Osteoblast (primary cell): Measurements from ENCODE around the gene CDKN2B-AS1. TPM values are rescaled to one million over a fixed set of nuclear protein-coding genes. Genes with fewer than 3 reads are reported as not detected.

Source experiments
- DNase-seq: peaks from one replicate; pipeline ENCODE4 v3.0.0; 2011; ENCODE audit warnings: low spot score, mixed read lengths; ENCODE audit not compliant: insufficient read length; ENCODE audit errors: missing footprints
- H2AFZ ChIP-seq: 2 replicates; pipeline ENCODE4 v1.6.0; 2011; ENCODE audit warnings: mild to moderate bottlenecking, low read length
- H3K27ac ChIP-seq: 2 replicates; pipeline ENCODE4 v1.5.1; 2011; ENCODE audit warnings: mild to moderate bottlenecking, low read depth, low read length, moderate library complexity
- H3K27me3 ChIP-seq: 2 replicates; pipeline ENCODE4 v1.6.0; 2012; ENCODE audit warnings: mild to moderate bottlenecking, control low read depth, inconsistent platforms, low read length, moderate library complexity; ENCODE audit not compliant: insufficient read depth
- H3K36me3 ChIP-seq: 2 replicates; pipeline ENCODE4 v1.5.1; 2011; ENCODE audit warnings: mild to moderate bottlenecking, low read length, control low read depth, moderate library complexity; ENCODE audit not compliant: insufficient read depth
- H3K4me1 ChIP-seq: 2 replicates; pipeline ENCODE4 v1.5.1; 2011; ENCODE audit warnings: mild to moderate bottlenecking, low read length, control low read depth, moderate library complexity; ENCODE audit not compliant: insufficient read depth
- H3K4me2 ChIP-seq: 2 replicates; pipeline ENCODE4 v1.6.0; 2011; ENCODE audit warnings: mild to moderate bottlenecking, low read length; ENCODE audit not compliant: insufficient read depth
- H3K4me3 ChIP-seq: fragments of 200-600 bp; sonication (generic); 3 replicates; pipeline ENCODE4 v1.5.1; 2012; ENCODE audit warnings: mild to moderate bottlenecking, low read length, inconsistent platforms; ENCODE audit not compliant: insufficient read depth
- H3K79me2 ChIP-seq: 2 replicates; pipeline ENCODE4 v1.6.0; 2012; ENCODE audit warnings: mild to moderate bottlenecking, low read length, control low read depth, inconsistent platforms; ENCODE audit not compliant: insufficient read depth
- H3K9me3 ChIP-seq: 2 replicates; pipeline ENCODE4 v1.5.1; 2011; ENCODE audit warnings: low read depth, low read length, control low read depth
- H4K20me1 ChIP-seq: 2 replicates; pipeline ENCODE4 v1.6.0; 2012; ENCODE audit warnings: mild to moderate bottlenecking, low read length, control low read depth; ENCODE audit not compliant: insufficient read depth
- CTCF ChIP-seq: IDR thresholded peaks from 2 replicates; pipeline ENCODE4 v1.5.1; 2011; ENCODE audit warnings: mild to moderate bottlenecking, low read depth, low read length, moderate library complexity; ENCODE audit errors: extremely low read depth
- total RNA-seq: library from RNA; depleted of rRNA; stranded (reverse); fragments of >200 nt; gene quantifications from 2 replicates; pipeline ENCODE4 v1.2.3, GENCODE V29; 2012

Gene CDKN2B-AS1
- total RNA-seq, 1 donor = 15.2 TPM

GRCh38 chr9:22100626-22101025 lies 106.0 kb downstream of the CDKN2B-AS1 start:
- Histone ChIP-seq H4K20me1 (no peaks in the 10 kb centered on the region), H3K79me2 (no peaks in the 10 kb centered on the region), H3K4me1 (peaks cover 36% of the 10 kb centered on the region), H2AFZ (no peak overlapping the region), H3K9me3 (no peaks in the 10 kb centered on the region), H3K27me3 (no peaks in the 10 kb centered on the region), H3K4me2 (no peak overlapping the region), H3K4me3 (no peak overlapping the region), H3K36me3 (no peaks in the 10 kb centered on the region), H3K27ac (no peak overlapping the region)
- no peak for TF ChIP-seq CTCF
- DNase-seq = no peak

- peak overlapping the region; percentile 94 for H3K27ac ChIP-seq
- H3K36me3 ChIP-seq = no peaks in the 10 kb centered on the region
- H2AFZ ChIP-seq = no peak overlapping the region
- H3K79me2 ChIP-seq = no peaks in the 10 kb centered on the region
- peak overlapping the region; percentile 25 for H3K4me2 ChIP-seq
- no peak overlapping the region for H3K4me3 ChIP-seq
- no peaks in the 10 kb centered on the region for H3K9me3 ChIP-seq
- peaks cover 35% of the 10 kb centered on the region for H3K4me1 ChIP-seq
- no peak for TF ChIP-seq CTCF
- H4K20me1 ChIP-seq = no peaks in the 10 kb centered on the region
- no peaks in the 10 kb centered on the region for H3K27me3 ChIP-seq
- DNase-seq = no peak
Observed at GRCh38 chr9:22102146-22103053, 107.8 kb downstream of the CDKN2B-AS1 start.

- Histone ChIP-seq H3K79me2 (no peaks in the 10 kb centered on the region), H3K27me3 (no peaks in the 10 kb centered on the region), H3K36me3 (no peaks in the 10 kb centered on the region), H3K4me2 (peak overlapping the region; percentile 59), H2AFZ (no peak overlapping the region), H3K27ac (peak overlapping the region; percentile 94), H3K4me3 (no peak overlapping the region), H3K9me3 (no peaks in the 10 kb centered on the region), H3K4me1 (peaks cover 27% of the 10 kb centered on the region), H4K20me1 (no peaks in the 10 kb centered on the region)
- TF ChIP-seq CTCF = no peak
- no peak for DNase-seq
Observed at GRCh38 chr9:22103685-22104575, 109.3 kb downstream of the CDKN2B-AS1 start.
